Sigmoid colon (tissue), 7 donors: ENCODE data around the gene SYT8. TPM values are rescaled to one million over a fixed set of nuclear protein-coding genes. Genes with fewer than 3 reads are reported as not detected.

Source experiments
- DNase-seq: peaks from one replicate; pipeline ENCODE4 v3.0.0-alpha.2; 2019
- H3K27ac ChIP-seq, 4 donors: fragments of 200-600 bp; sonication (generic); one replicate each; pipeline ENCODE4 v1.5.1; 2016 to 2019; ENCODE audit warnings: mild to moderate bottlenecking in 1 of 4
- H3K27me3 ChIP-seq, 3 donors: fragments of 200-600 bp; sonication (generic); one replicate each; pipeline ENCODE4 v1.5.1; 2019; ENCODE audit warnings: mild to moderate bottlenecking in 1 of 3
- H3K36me3 ChIP-seq, 4 donors: fragments of 200-600 bp; sonication (generic); one replicate each; pipeline ENCODE4 v1.5.1; 2016 to 2019
- H3K4me1 ChIP-seq, 4 donors: fragments of 200-600 bp; sonication (generic); one replicate each; pipeline ENCODE4 v1.5.1; 2017 to 2019
- H3K4me3 ChIP-seq, 4 donors: fragments of 200-600 bp; sonication (generic); one replicate each; pipeline ENCODE4 v1.5.1; 2017 to 2019; ENCODE audit warnings: mild to moderate bottlenecking in 2 of 4, moderate library complexity in 1 of 4
- H3K9me3 ChIP-seq, 4 donors: fragments of 200-600 bp in 3 of 4; sonication (generic) in 3 of 4; one replicate each; pipeline versions ENCODE4 v1.5.1 to v1.6.1; 2013 to 2019
- CTCF ChIP-seq, 4 experiments: fragments of 450-650 bp in 3 of 4; fragments of 200-600 bp in 1 of 4; IDR thresholded peaks; one replicate each; pipeline ENCODE4 v1.5.1; 2016 to 2019; ENCODE audit warnings: antibody characterized with exemption in 4 of 4, mild to moderate bottlenecking in 3 of 4, moderate library complexity in 2 of 4
- EP300 ChIP-seq, 4 donors: sonication (generic); formaldehyde crosslinking; IDR thresholded peaks; one replicate each; pipeline ENCODE4 v1.6.1; 2017; ENCODE audit warnings: antibody characterized with exemption in 4 of 4
- POLR2A ChIP-seq, 2 donors: fragments of 450-650 bp; IDR thresholded peaks; one replicate each; pipeline ENCODE4 v1.6.1; 2016; ENCODE audit warnings: antibody characterized with exemption in 2 of 2, mild to moderate bottlenecking in 2 of 2, moderate library complexity in 2 of 2
- POLR2AphosphoS5 ChIP-seq, 4 donors: sonication (generic); formaldehyde crosslinking; IDR thresholded peaks; one replicate each; pipeline ENCODE4 v1.6.1; 2017; ENCODE audit warnings: antibody characterized with exemption in 4 of 4
- WGBS, 2 donors: extraction: QIAGEN DNeasy Blood & Tissue Kit; methylation state at CpG; one replicate each; pipeline ENCODE4 v1.1.7; 2013; 5-methylcytosine and 5-hydroxymethylcytosine counted together
- intact Hi-C: fragments of 100-400 bp; cut with DNase I; formaldehyde crosslinking; loops from one replicate; pipeline ENCODE4 v1.15.1; 2023
- polyA plus RNA-seq, 3 donors: library from polyadenylated mRNA; stranded (reverse); fragments of 200-250 nt; gene quantifications; one replicate each; pipeline ENCODE4 v1.2.3, GENCODE V29; 2013
- total RNA-seq, 4 donors: library from RNA; depleted of rRNA; stranded (reverse); fragments of >200 nt; gene quantifications; one replicate each; pipeline ENCODE4 v1.1.0, GENCODE V29; 2016
- donor health status: healthy with polysubstance abuse.
- donor health status: Bipolar disorder and iron deficiency.
- donor health status: healthy.

The SYT8 gene
- total and polyA plus RNA-seq, 7 donors, result 1.8 to 5.4 TPM; not detected in 5

- WGBS, 2 donors, result 81 to 91% methylated on average over 32 of the region's 32 CpGs
- Histone ChIP-seq H3K9me3 (no peaks in the 10 kb centered on the region), H3K27ac (no peak within 1 kb of the TSS), H3K27me3 (no peaks in the 10 kb centered on the region), H3K4me1 (peaks cover 0 to 9% (median 6%) of the 10 kb centered on the region in 4 donors), H3K4me3 (no peak within 1 kb of the TSS), H3K36me3 (no peaks in the 10 kb centered on the region)
- no peak for TF ChIP-seq EP300 (IDR thresholded peaks at IDR 0.05)
- no peak for TF ChIP-seq CTCF (IDR thresholded peaks at IDR 0.05)
- TF ChIP-seq POLR2A (IDR thresholded peaks at IDR 0.05), result no peak
- TF ChIP-seq POLR2AphosphoS5 (IDR thresholded peaks at IDR 0.05), result no peak
- no peak for DNase-seq
- intact Hi-C loops, result loop anchor here (5.0 kb wide), 3 partner anchors 44 to 314 kb away; partner anchors contain the start of gene TNNT3
Observed at GRCh38 chr11:1838426-1839144, 3.8 kb downstream of the SYT8 start, which contains the start of gene TNNI2. TSS of gene TNNI2 (plus strand) at chr11:1838981. CDS start at chr11:1839697, 716 bp downstream.

GRCh38 chr11:1839204-1839923 lies 4.6 kb downstream of the SYT8 start:
- DNase-seq, result no peak
- no peak overlapping the region for H3K4me3 ChIP-seq
- H3K36me3 ChIP-seq, result no peaks in the 10 kb centered on the region
- no peak for TF ChIP-seq POLR2AphosphoS5 (IDR thresholded peaks at IDR 0.05)
- no peaks in the 10 kb centered on the region for H3K9me3 ChIP-seq
- WGBS, 2 donors, result 69 to 71% methylated on average over 12 of the region's 12 CpGs
- H3K27me3 ChIP-seq, result no peaks in the 10 kb centered on the region
- H3K27ac ChIP-seq, result no peak overlapping the region
- intact Hi-C loops, result loop anchor here (5.0 kb wide), 3 partner anchors 43 to 313 kb away; partner anchors contain the start of gene TNNT3
- H3K4me1 ChIP-seq, result peaks cover 0 to 9% (median 6%) of the 10 kb centered on the region in 4 donors

DNA sequence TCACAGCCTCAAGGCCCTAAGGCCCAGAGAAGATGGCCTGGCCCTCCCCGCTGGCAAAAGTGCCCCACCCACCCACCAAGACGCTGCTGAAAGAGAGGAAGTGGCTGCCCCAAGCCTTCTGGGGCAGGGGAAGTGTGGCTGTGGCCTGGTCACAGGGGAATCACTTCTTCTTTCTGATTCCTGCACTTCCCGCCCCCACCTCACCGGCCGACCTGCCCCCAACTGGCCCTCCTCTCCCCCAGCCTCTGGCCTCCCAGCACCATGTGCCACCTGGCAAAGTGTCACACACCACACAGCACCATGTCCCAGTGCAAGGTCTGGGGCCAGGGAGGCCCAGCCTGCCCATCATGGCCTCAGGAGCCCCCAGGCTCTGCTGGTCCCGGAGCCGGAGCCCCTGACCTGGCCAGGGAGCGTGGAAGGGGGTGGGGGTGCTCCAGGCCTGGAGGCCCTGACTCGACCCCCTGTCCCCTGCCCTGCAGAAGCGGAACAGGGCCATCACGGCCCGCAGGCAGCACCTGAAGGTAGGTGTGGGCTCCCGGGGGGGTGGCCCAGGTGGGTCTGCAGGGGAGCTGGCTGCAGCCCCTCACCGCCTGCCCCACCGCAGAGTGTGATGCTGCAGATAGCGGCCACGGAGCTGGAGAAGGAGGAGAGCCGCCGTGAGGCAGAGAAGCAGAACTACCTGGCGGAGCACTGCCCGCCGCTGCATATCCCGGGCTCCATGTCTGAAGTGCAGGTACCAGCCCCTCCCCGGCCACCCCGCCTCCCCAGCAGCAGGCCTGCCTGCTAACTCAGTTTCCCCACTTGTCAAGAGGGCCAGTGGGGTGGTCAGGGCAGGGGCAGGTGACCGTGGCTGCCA lies 5.4 kb downstream of the SYT8 start:
- WGBS, 2 donors, result 74 to 80% methylated on average over 26 of the region's 26 CpGs
- Histone ChIP-seq H3K4me3 (no peak overlapping the region), H3K36me3 (no peaks in the 10 kb centered on the region), H3K27ac (peak overlapping the region in 1 of 4 donors; percentile 37), H3K27me3 (no peaks in the 10 kb centered on the region), H3K9me3 (no peaks in the 10 kb centered on the region), H3K4me1 (peaks cover 0 to 9% (median 6%) of the 10 kb centered on the region in 4 donors)
- intact Hi-C loops, result loop anchor here (5.0 kb wide), 3 partner anchors 42 to 312 kb away; partner anchors contain the start of gene TNNT3
- no peak for TF ChIP-seq EP300 (IDR thresholded peaks at IDR 0.05)
- TF ChIP-seq CTCF (IDR thresholded peaks at IDR 0.05), result no peak
- no peak for TF ChIP-seq POLR2A (IDR thresholded peaks at IDR 0.05)
- TF ChIP-seq POLR2AphosphoS5 (IDR thresholded peaks at IDR 0.05), result no peak
- no peak for DNase-seq

DNA sequence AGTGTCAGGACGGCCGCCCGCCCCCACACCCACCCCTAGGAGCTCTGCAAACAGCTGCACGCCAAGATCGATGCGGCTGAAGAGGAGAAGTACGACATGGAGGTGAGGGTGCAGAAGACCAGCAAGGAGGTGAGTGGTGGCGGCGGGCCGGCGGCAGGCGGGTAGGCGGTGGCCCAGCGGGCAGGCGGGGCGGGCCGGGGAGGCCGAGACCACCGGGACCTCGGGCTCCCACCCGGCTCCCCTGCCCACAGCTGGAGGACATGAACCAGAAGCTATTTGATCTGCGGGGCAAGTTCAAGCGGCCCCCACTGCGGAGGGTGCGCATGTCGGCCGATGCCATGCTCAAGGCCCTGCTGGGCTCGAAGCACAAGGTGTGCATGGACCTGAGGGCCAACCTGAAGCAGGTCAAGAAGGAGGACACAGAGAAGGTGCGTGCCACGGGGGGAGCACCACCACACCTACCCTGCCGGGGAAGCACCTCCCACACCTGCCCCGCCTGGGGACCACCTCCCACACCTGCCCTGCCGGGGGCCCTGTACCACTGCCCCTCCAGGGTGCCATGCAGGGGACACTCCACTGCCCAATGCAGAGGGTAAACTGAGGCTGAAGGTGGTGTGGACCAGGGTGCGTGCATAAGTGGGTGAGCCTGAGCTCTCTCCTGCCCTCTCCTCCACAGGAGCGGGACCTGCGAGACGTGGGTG lies 6.1 kb downstream of the SYT8 start:
- TF ChIP-seq EP300 (IDR thresholded peaks at IDR 0.05) (no peak), CTCF (IDR thresholded peaks at IDR 0.05) (no peak), POLR2A (IDR thresholded peaks at IDR 0.05) (no peak), POLR2AphosphoS5 (IDR thresholded peaks at IDR 0.05) (no peak)
- Histone ChIP-seq H3K36me3 (no peaks in the 10 kb centered on the region), H3K27me3 (no peaks in the 10 kb centered on the region), H3K27ac (no peak overlapping the region), H3K4me3 (no peak overlapping the region), H3K4me1 (peaks cover 0 to 9% (median 6%) of the 10 kb centered on the region in 4 donors), H3K9me3 (no peaks in the 10 kb centered on the region)
- intact Hi-C loops, result no loop called here
- 83 to 89% methylated on average over 37 of the region's 37 CpGs for WGBS, 2 donors
- no peak for DNase-seq
